ENCODE results near the gene TLN1. TPM values are rescaled to one million over a fixed set of nuclear protein-coding genes. Genes with fewer than 3 reads are reported as not detected.

The TLN1 gene
- total and polyA plus RNA-seq, 2 experiments from 2014 or later, result 198 to 527 TPM

- in situ Hi-C loops (cut with MboI), result no loop called here
- Histone ChIP-seq H3K4me1 (ENCODE audit: insufficient read depth) (peaks cover 42% of the 10 kb centered on the region), H3K9me3 (ENCODE audit: low read depth) (no peaks in the 10 kb centered on the region), H2AFZ (no peak overlapping the region), H4K20me1 (ENCODE audit: insufficient read depth) (peaks cover 16% of the 10 kb centered on the region; the same call in 1 of the 2 replicates), H3K79me2 (ENCODE audit: insufficient read depth) (peaks cover 37% of the 10 kb centered on the region), H3K36me3 (ENCODE audit: low read depth) (peaks cover 19% of the 10 kb centered on the region), H3K9ac (peak overlapping the region; percentile 94), H3K4me3 (peak overlapping the region; percentile 98), H3F3A (ENCODE audit: insufficient read depth) (peaks cover 72% of the 10 kb centered on the region), H3K4me2 (ENCODE audit: unreplicated experiment) (peak overlapping the region; percentile 89), H3K9me2 (ENCODE audit: insufficient read depth) (no peaks in the 10 kb centered on the region), H3K27me3 (replicated peaks; ENCODE audit: insufficient read depth) (no peaks in the 10 kb centered on the region), H3K27ac (peak overlapping the region; percentile 89)
- 81 to 84% methylated on average over 13 of the region's 13 CpGs for WGBS, 2 experiments (ENCODE audit: low coverage in 1 of 2, low lambda C conversion rate in 2 of 2, missing lambda C conversion rate in 2 of 2)
- TF ChIP-seq EZH2 (IDR thresholded peaks at IDR 0.05; ENCODE audit: insufficient read depth, poor library complexity, severe bottlenecking) (no peak), EZH2phosphoT487 (IDR thresholded peaks at IDR 0.05; ENCODE audit: insufficient read depth, low read depth) (no peak)
- peak; percentile 33 for DNase-seq
Observed at GRCh38 chr9:35691757-35692301, 40.2 kb downstream of the TLN1 start.

GRCh38 chr9:35691334-35691650 is 40.7 kb downstream of the TLN1 start:
- Histone ChIP-seq H3K9me2 (ENCODE audit: insufficient read depth) (no peaks in the 10 kb centered on the region), H2AFZ (peak overlapping the region; percentile 44), H3K36me3 (ENCODE audit: low read depth) (peaks cover 19% of the 10 kb centered on the region), H3K79me2 (ENCODE audit: insufficient read depth) (peaks cover 43% of the 10 kb centered on the region), H3K4me3 (peak overlapping the region; percentile 98), H3F3A (ENCODE audit: insufficient read depth) (peaks cover 72% of the 10 kb centered on the region), H4K20me1 (ENCODE audit: insufficient read depth) (peaks cover 21% of the 10 kb centered on the region), H3K4me2 (ENCODE audit: unreplicated experiment) (peak overlapping the region; percentile 89), H3K4me1 (ENCODE audit: insufficient read depth) (peaks cover 47% of the 10 kb centered on the region), H3K27ac (peak overlapping the region; percentile 89), H3K9ac (peak overlapping the region; percentile 94), H3K27me3 (replicated peaks; ENCODE audit: insufficient read depth) (no peaks in the 10 kb centered on the region), H3K9me3 (ENCODE audit: low read depth) (no peaks in the 10 kb centered on the region)
- in situ Hi-C loops (cut with MboI), result no loop called here
- 33 to 34% methylated on average over 8 to 10 of the region's 10 CpGs for WGBS, 2 experiments (ENCODE audit: low coverage in 1 of 2, low lambda C conversion rate in 2 of 2, missing lambda C conversion rate in 2 of 2)
- TF ChIP-seq EZH2phosphoT487 (IDR thresholded peaks at IDR 0.05; ENCODE audit: insufficient read depth, low read depth) (no peak), EZH2 (IDR thresholded peaks at IDR 0.05; ENCODE audit: insufficient read depth, poor library complexity, severe bottlenecking) (no peak)
- DNase-seq, result no peak

- peak overlapping the region; percentile 89 for H3K4me2 ChIP-seq (ENCODE audit: unreplicated experiment)
- peak; percentile 86 for DNase-seq
- H3K9me2 ChIP-seq (ENCODE audit: insufficient read depth), result no peaks in the 10 kb centered on the region
- H3K9ac ChIP-seq, result peak overlapping the region; percentile 94
- in situ Hi-C loops (cut with MboI), result no loop called here
- peaks cover 25% of the 10 kb centered on the region for H4K20me1 ChIP-seq (ENCODE audit: insufficient read depth)
- WGBS, 2 experiments (ENCODE audit: low coverage in 1 of 2, low lambda C conversion rate in 2 of 2, missing lambda C conversion rate in 2 of 2), result 1 to 2% methylated on average over 26 to 59 of the region's 61 CpGs
- peak overlapping the region; percentile 89 for H3K27ac ChIP-seq
- peaks cover 19% of the 10 kb centered on the region for H3K36me3 ChIP-seq (ENCODE audit: low read depth)
- no peaks in the 10 kb centered on the region for H3K9me3 ChIP-seq (ENCODE audit: low read depth)
- TF ChIP-seq EZH2 (IDR thresholded peaks at IDR 0.05; ENCODE audit: insufficient read depth, poor library complexity, severe bottlenecking) (no peak), EZH2phosphoT487 (IDR thresholded peaks at IDR 0.05; ENCODE audit: insufficient read depth, low read depth) (no peak)
- H3K4me3 ChIP-seq, result peak overlapping the region; percentile 98
- peaks cover 72% of the 10 kb centered on the region for H3F3A ChIP-seq (ENCODE audit: insufficient read depth)
- peak overlapping the region; percentile 44 for H2AFZ ChIP-seq
- H3K79me2 ChIP-seq (ENCODE audit: insufficient read depth), result peaks cover 48% of the 10 kb centered on the region
- H3K4me1 ChIP-seq (ENCODE audit: insufficient read depth), result peaks cover 47% of the 10 kb centered on the region
- H3K27me3 ChIP-seq (replicated peaks; ENCODE audit: insufficient read depth), result no peaks in the 10 kb centered on the region
Observed at GRCh38 chr9:35690614-35691333, 41.2 kb downstream of the TLN1 start.

- peak; percentile 76 for DNase-seq
- Histone ChIP-seq H3K9ac (peak overlapping the region; percentile 94), H3F3A (ENCODE audit: insufficient read depth) (peaks cover 73% of the 10 kb centered on the region), H3K4me3 (peak overlapping the region; percentile 98), H3K9me3 (ENCODE audit: low read depth) (no peaks in the 10 kb centered on the region), H3K27me3 (replicated peaks; ENCODE audit: insufficient read depth) (no peaks in the 10 kb centered on the region), H3K4me1 (ENCODE audit: insufficient read depth) (peaks cover 46% of the 10 kb centered on the region), H3K9me2 (ENCODE audit: insufficient read depth) (no peaks in the 10 kb centered on the region), H3K27ac (peak overlapping the region; percentile 89), H3K4me2 (ENCODE audit: unreplicated experiment) (peak overlapping the region; percentile 89), H4K20me1 (ENCODE audit: insufficient read depth) (peaks cover 30% of the 10 kb centered on the region), H3K36me3 (ENCODE audit: low read depth) (peaks cover 22% of the 10 kb centered on the region), H3K79me2 (ENCODE audit: insufficient read depth) (peaks cover 53% of the 10 kb centered on the region), H2AFZ (peak overlapping the region; percentile 15; the same call in 1 of the 2 replicates)
- in situ Hi-C loops (cut with MboI), result no loop called here
- 0 to 1% methylated on average over 15 to 18 of the region's 21 CpGs for WGBS, 2 experiments (ENCODE audit: low coverage in 1 of 2, low lambda C conversion rate in 2 of 2, missing lambda C conversion rate in 2 of 2)
- TF ChIP-seq EZH2 (IDR thresholded peaks at IDR 0.05; ENCODE audit: insufficient read depth, poor library complexity, severe bottlenecking) (no peak), EZH2phosphoT487 (IDR thresholded peaks at IDR 0.05; ENCODE audit: insufficient read depth, low read depth) (no peak)
Observed at GRCh38 chr9:35690294-35690613, 41.7 kb downstream of the TLN1 start.
